ENCODE data around the gene GPC1.

GPC1 gene

DNA sequence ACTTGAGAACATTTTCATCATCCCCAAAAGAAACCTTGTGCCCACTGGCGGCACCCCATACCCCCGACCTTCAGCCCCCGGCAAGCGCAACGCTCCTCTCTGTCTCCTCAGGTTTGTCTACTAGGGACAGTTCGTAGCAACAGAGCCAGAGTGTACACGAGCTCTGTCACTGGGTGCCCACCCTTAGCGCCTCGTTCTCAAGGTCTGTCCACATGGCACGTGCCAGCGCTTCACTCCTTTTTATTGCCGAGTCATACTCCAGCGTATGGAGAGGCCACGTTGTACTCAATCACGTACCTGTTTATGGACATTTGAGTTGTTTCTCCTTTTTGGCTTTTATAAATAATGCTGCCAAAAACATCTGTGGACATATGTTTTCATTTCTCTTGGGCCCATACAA lies 30.3 kb upstream of the GPC1 start:
- Histone ChIP-seq H3K27ac (ENCODE audit: extremely low read depth, low read depth, low read length) (no peak overlapping the region), H3K9me3 (ENCODE audit: control insufficient read depth, insufficient read depth, low read depth, low read length) (no peaks in the 10 kb centered on the region), H3K4me1 (ENCODE audit: control insufficient read depth, insufficient read depth, low read length) (no peaks in the 10 kb centered on the region), H3K36me3 (ENCODE audit: control insufficient read depth in 2 of 2, insufficient read depth in 1 of 2, low read length in 2 of 2) (no peaks in the 10 kb centered on the region), H3K4me3 (ENCODE audit: low read depth, low read length) (no peak overlapping the region)
- ChIA-PET CTCF (no interaction called here), POLR2A (no interaction called here)
- TF ChIP-seq ZNF26 (tag by site-specific recombination; IDR thresholded peaks at IDR 0.05), result no peak
- no peak for TF ChIP-seq ZNF433 (tag by site-specific recombination; IDR thresholded peaks at IDR 0.05; ENCODE audit: low read depth)
- TF ChIP-seq ZNF112 (tag by site-specific recombination; IDR thresholded peaks at IDR 0.05), result no peak
- TF ChIP-seq ZNF157 (tag by site-specific recombination; IDR thresholded peaks at IDR 0.05), result no peak
- TF ChIP-seq KLF8 (tag by site-specific recombination; IDR thresholded peaks at IDR 0.05), result no peak
- TF ChIP-seq ZNF155 (tag by site-specific recombination; IDR thresholded peaks at IDR 0.05), result no peak
- no peak for TF ChIP-seq SETDB1 (IDR thresholded peaks at IDR 0.05; ENCODE audit: insufficient read length, low read length)
- TF ChIP-seq CTCF (tag by site-specific recombination; IDR thresholded peaks at IDR 0.05), result no peak
- TF ChIP-seq KLF9 (tag by site-specific recombination; IDR thresholded peaks at IDR 0.05; ENCODE audit: low read depth), result no peak
- no peak for TF ChIP-seq ZNF223 (tag by site-specific recombination; IDR thresholded peaks at IDR 0.05)
- no peak for TF ChIP-seq YY2 (tag by site-specific recombination; IDR thresholded peaks at IDR 0.05)
- TF ChIP-seq, protein P1, sequence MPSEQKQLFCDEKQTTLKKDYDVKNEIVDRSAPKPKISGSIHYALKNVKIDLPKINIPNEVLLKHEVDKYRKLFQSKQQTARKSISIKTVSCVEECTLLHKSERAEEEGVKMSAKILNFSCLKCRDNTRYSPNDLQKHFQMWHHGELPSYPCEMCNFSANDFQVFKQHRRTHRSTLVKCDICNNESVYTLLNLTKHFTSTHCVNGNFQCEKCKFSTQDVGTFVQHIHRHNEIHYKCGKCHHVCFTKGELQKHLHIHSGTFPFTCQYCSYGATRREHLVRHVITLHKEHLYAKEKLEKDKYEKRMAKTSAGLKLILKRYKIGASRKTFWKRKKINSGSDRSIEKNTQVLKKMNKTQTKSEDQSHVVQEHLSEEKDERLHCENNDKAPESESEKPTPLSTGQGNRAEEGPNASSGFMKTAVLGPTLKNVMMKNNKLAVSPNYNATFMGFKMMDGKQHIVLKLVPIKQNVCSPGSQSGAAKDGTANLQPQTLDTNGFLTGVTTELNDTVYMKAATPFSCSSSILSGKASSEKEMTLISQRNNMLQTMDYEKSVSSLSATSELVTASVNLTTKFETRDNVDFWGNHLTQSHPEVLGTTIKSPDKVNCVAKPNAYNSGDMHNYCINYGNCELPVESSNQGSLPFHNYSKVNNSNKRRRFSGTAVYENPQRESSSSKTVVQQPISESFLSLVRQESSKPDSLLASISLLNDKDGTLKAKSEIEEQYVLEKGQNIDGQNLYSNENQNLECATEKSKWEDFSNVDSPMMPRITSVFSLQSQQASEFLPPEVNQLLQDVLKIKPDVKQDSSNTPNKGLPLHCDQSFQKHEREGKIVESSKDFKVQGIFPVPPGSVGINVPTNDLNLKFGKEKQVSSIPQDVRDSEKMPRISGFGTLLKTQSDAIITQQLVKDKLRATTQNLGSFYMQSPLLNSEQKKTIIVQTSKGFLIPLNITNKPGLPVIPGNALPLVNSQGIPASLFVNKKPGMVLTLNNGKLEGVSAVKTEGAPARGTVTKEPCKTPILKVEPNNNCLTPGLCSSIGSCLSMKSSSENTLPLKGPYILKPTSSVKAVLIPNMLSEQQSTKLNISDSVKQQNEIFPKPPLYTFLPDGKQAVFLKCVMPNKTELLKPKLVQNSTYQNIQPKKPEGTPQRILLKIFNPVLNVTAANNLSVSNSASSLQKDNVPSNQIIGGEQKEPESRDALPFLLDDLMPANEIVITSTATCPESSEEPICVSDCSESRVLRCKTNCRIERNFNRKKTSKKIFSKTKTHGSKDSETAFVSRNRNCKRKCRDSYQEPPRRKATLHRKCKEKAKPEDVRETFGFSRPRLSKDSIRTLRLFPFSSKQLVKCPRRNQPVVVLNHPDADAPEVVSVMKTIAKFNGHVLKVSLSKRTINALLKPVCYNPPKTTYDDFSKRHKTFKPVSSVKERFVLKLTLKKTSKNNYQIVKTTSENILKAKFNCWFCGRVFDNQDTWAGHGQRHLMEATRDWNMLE (tag by site-specific recombination; conservative IDR thresholded peaks at IDR 0.05; ENCODE audit: low read depth), result no peak
- no peak for TF ChIP-seq ZNF37A (tag by site-specific recombination; IDR thresholded peaks at IDR 0.05)
- no peak for TF ChIP-seq ZNF302 (tag by site-specific recombination; IDR thresholded peaks at IDR 0.05; ENCODE audit: low read depth)
- TF ChIP-seq PRDM1 (tag by site-specific recombination; IDR thresholded peaks at IDR 0.05), result no peak

- no peaks in the 10 kb centered on the region for H3K4me1 ChIP-seq (ENCODE audit: control insufficient read depth, insufficient read depth, low read length)
- H3K36me3 ChIP-seq (ENCODE audit: control insufficient read depth in 2 of 2, insufficient read depth in 1 of 2, low read length in 2 of 2), result no peaks in the 10 kb centered on the region
- H3K27ac ChIP-seq (ENCODE audit: extremely low read depth, low read depth, low read length), result no peak overlapping the region
- no peak overlapping the region for H3K4me3 ChIP-seq (ENCODE audit: low read depth, low read length)
- H3K9me3 ChIP-seq (ENCODE audit: control insufficient read depth, insufficient read depth, low read depth, low read length), result no peaks in the 10 kb centered on the region
- POLR2A ChIA-PET, result no interaction called here
- CTCF ChIA-PET, result no interaction called here
- no peak for TF ChIP-seq ZNF792 (tag by site-specific recombination; IDR thresholded peaks at IDR 0.05)
- no peak for TF ChIP-seq IKZF3 (tag by site-specific recombination; IDR thresholded peaks at IDR 0.05)
- no peak for TF ChIP-seq ZNF140 (tag by site-specific recombination; IDR thresholded peaks at IDR 0.05)
- TF ChIP-seq ZNF266 (tag by site-specific recombination; IDR thresholded peaks at IDR 0.05; ENCODE audit: low read depth), result no peak
- TF ChIP-seq ZNF629 (tag by site-specific recombination; IDR thresholded peaks at IDR 0.05), result no peak
- TF ChIP-seq, protein P2, sequence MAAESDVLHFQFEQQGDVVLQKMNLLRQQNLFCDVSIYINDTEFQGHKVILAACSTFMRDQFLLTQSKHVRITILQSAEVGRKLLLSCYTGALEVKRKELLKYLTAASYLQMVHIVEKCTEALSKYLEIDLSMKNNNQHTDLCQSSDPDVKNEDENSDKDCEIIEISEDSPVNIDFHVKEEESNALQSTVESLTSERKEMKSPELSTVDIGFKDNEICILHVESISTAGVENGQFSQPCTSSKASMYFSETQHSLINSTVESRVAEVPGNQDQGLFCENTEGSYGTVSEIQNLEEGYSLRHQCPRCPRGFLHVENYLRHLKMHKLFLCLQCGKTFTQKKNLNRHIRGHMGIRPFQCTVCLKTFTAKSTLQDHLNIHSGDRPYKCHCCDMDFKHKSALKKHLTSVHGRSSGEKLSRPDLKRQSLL (tag by site-specific recombination; IDR thresholded peaks at IDR 0.05), result no peak
- TF ChIP-seq OSR2 (tag by site-specific recombination; IDR thresholded peaks at IDR 0.05), result no peak
- TF ChIP-seq ZNF610 (tag by site-specific recombination; IDR thresholded peaks at IDR 0.05; ENCODE audit: borderline replicate concordance), result no peak
- TF ChIP-seq, protein P3, sequence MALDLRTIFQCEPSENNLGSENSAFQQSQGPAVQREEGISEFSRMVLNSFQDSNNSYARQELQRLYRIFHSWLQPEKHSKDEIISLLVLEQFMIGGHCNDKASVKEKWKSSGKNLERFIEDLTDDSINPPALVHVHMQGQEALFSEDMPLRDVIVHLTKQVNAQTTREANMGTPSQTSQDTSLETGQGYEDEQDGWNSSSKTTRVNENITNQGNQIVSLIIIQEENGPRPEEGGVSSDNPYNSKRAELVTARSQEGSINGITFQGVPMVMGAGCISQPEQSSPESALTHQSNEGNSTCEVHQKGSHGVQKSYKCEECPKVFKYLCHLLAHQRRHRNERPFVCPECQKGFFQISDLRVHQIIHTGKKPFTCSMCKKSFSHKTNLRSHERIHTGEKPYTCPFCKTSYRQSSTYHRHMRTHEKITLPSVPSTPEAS (tag by site-specific recombination; IDR thresholded peaks at IDR 0.05), result no peak
- no peak for TF ChIP-seq ZNF26 (tag by site-specific recombination; IDR thresholded peaks at IDR 0.05)
Observed at GRCh38 chr2:240405684-240406313, 29.7 kb upstream of the GPC1 start.

All from HEK293 (cell line).